Measurements from ENCODE around the gene PTRH2.
"Not testable (repeated sequence)": the region's sequence is repeated elsewhere in the genome, so short reads cannot be mapped to it uniquely, and the experiment has no call there.

The PTRH2 gene

GRCh38 chr17:59676716-59677115 is 30.5 kb downstream of the PTRH2 start:
- no peak for DNase-seq (ENCODE audit: low read depth)
- no peak for TF ChIP-seq CTCF (IDR thresholded peaks at IDR 0.05; ENCODE audit: low read length, missing control alignments)
- H3K4me3 ChIP-seq (replicated peaks; ENCODE audit: low read depth, low read length), result no peak overlapping the region

DNA sequence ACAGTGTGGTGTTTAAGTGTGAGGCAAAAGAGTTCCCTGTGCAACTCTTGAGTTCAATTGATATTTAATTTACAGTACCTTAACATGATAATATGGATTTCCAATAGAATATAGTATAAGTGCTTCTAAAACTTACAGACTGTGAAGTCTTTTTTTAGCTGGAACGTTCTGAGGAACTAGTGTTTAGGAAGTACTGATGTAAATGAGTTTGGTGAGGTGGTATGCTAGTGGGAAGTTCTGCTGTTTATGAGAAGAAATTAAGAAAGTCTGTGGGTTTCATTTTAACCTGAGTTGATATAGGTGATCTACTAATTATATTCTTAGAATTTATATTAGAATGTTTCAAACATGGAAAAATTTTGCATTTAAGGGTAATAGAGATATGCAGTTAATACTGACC is 32.0 kb downstream of the PTRH2 start:
- DNase-seq (ENCODE audit: low read depth), result no peak
- no peak overlapping the region for H3K4me3 ChIP-seq (replicated peaks; ENCODE audit: low read depth, low read length)
- TF ChIP-seq CTCF (IDR thresholded peaks at IDR 0.05; ENCODE audit: low read length, missing control alignments), result no peak

DNA sequence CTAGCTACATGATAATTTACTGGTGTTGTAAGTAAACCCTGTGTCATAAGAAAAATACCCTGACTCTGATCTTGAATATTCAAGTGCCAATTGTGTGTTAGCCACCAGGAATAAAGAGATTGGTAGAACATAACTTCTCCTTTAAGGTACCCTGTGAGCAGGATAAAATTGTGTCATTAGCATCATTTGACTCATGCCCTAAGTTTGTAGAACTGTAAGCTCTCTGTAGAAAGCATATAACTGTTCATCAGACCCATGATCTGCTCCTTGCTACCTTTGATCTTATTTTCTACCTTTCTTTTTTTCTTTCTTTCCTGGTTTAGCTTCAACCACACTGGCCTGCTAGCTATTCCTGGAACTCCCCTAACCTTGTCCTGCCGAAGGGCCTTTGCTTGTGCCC is 35.8 kb downstream of the PTRH2 start:
- no peak for DNase-seq (ENCODE audit: low read depth)
- no peak overlapping the region for H3K4me3 ChIP-seq (replicated peaks; ENCODE audit: low read depth, low read length)
- no peak for TF ChIP-seq CTCF (IDR thresholded peaks at IDR 0.05; ENCODE audit: low read length, missing control alignments)

GRCh38 chr17:59669944-59670343 is 37.3 kb downstream of the PTRH2 start:
- TF ChIP-seq CTCF (IDR thresholded peaks at IDR 0.05; ENCODE audit: low read length, missing control alignments), result no peak
- DNase-seq (ENCODE audit: low read depth), result no peak
- no peak overlapping the region for H3K4me3 ChIP-seq (replicated peaks; ENCODE audit: low read depth, low read length)

- no peak overlapping the region for H3K4me3 ChIP-seq (replicated peaks; ENCODE audit: low read depth, low read length)
- no peak for TF ChIP-seq CTCF (IDR thresholded peaks at IDR 0.05; ENCODE audit: low read length, missing control alignments)
Observed at GRCh38 chr17:59669411-59669810, 37.8 kb downstream of the PTRH2 start.

DNA sequence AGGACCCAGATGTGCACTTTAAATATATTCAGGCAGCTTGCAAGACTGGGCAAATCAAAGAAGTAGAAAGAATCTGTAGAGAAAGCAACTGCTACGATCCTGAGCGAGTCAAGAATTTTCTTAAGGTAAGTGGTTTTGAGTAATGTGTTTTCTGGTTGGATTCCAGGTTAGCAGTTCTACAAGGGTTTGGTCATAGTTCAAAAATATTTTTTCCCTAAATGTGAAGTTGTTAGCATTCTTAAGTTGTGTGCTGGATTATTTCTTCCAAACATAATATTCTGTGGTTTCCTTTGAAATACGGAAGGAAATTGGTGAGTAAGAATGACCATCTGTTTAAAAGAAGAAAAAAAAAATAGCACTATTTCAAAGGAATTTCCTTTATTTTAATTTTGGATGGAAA is 38.4 kb downstream of the PTRH2 start:
- no peak for TF ChIP-seq CTCF (IDR thresholded peaks at IDR 0.05; ENCODE audit: low read length, missing control alignments)
- peak; percentile 92 for DNase-seq (ENCODE audit: low read depth)
- peak overlapping the region; percentile 8 for H3K4me3 ChIP-seq (replicated peaks; ENCODE audit: low read depth, low read length)

More at GRCh38 chr17:59669411-59669810, 37.8 kb downstream of the PTRH2 start:
- DNase-seq (ENCODE audit: low read depth), result no peak

GRCh38 chr17:59666235-59666634 is 41.0 kb downstream of the PTRH2 start:
- peak; percentile 25 for DNase-seq (ENCODE audit: low read depth)
- TF ChIP-seq CTCF (IDR thresholded peaks at IDR 0.05; ENCODE audit: low read length, missing control alignments), result no peak
- no peak overlapping the region for H3K4me3 ChIP-seq (replicated peaks; ENCODE audit: low read depth, low read length)

- H3K4me3 ChIP-seq (replicated peaks; ENCODE audit: low read depth, low read length), result not testable (repeated sequence)
- peak; percentile 79 for DNase-seq (ENCODE audit: low read depth)
Observed at GRCh38 chr17:59656624-59657023, 50.6 kb downstream of the PTRH2 start.
